Body of pancreas (tissue), 4 donors: ENCODE results near the gene SPATS2. TPM values are rescaled to one million over a fixed set of nuclear protein-coding genes. Genes with fewer than 3 reads are reported as not detected.

Experiments
- ATAC-seq: fragments of 150-250 bp; one replicate; pipeline ENCODE4 v1.9.1; 2016
- DNase-seq, 4 donors: peaks; one replicate each; pipeline ENCODE4 v3.0.0-alpha.2; 2019
- H3K27ac ChIP-seq, 4 donors: fragments of 200-600 bp; sonication (generic); 1 replicate in 3 of 4; 2 replicates in 1 of 4; pipeline versions ENCODE4 v1.5.1 to v1.6.1; 2016 to 2019; ENCODE audit warnings: mild to moderate bottlenecking in 1 of 4, mixed read lengths in 1 of 4, moderate library complexity in 1 of 4
- H3K27me3 ChIP-seq, 2 donors: fragments of 200-600 bp; sonication (generic); one replicate each; pipeline ENCODE4 v1.6.0; 2016; ENCODE audit warnings: mild to moderate bottlenecking in 1 of 2
- H3K36me3 ChIP-seq, 2 donors: fragments of 200-600 bp; sonication (generic); replicated peaks in 1 of 2; 2 replicates each; pipeline ENCODE4 v1.5.1; 2016; ENCODE audit warnings: low read depth in 2 of 2; ENCODE audit not compliant: insufficient read depth in 1 of 2
- H3K4me1 ChIP-seq: fragments of 200-600 bp; sonication (generic); one replicate; pipeline ENCODE4 v1.6.0; 2016
- H3K4me3 ChIP-seq, 2 donors: fragments of 200-600 bp; sonication (generic); 1 replicate in 1 of 2; 2 replicates in 1 of 2; pipeline ENCODE4 v1.5.1; 2016 to 2019
- H3K9me3 ChIP-seq, 3 donors: fragments of 200-600 bp; sonication (generic); 1 replicate in 2 of 3; 2 replicates in 1 of 3; pipeline ENCODE4 v1.5.1; 2016
- CTCF ChIP-seq, 7 experiments: fragments of 450-650 bp in 4 of 7; fragments of 200-600 bp in 3 of 7; sonication (generic) in 3 of 7; IDR thresholded peaks; one replicate each; pipeline ENCODE4 v1.5.1; 2016 to 2019; ENCODE audit warnings: antibody characterized with exemption in 7 of 7
- POLR2A ChIP-seq, 3 donors: fragments of 450-650 bp; IDR thresholded peaks; one replicate each; pipeline ENCODE4 v1.6.1; 2016; ENCODE audit warnings: antibody characterized with exemption in 3 of 3, mild to moderate bottlenecking in 2 of 3
- WGBS, 2 donors: methylation state at CpG; one replicate each; pipeline ENCODE4 v1.1.5; 2017; 5-methylcytosine and 5-hydroxymethylcytosine counted together
- intact Hi-C: fragments of 100-400 bp; cut with DNase I; formaldehyde crosslinking; loops from one replicate; pipeline ENCODE4 v1.15.1; 2023
- total RNA-seq, 2 donors: library from RNA; depleted of rRNA; stranded (reverse); fragments of >200 nt; gene quantifications; one replicate each; pipeline ENCODE4 v1.1.0, GENCODE V29; 2016

The SPATS2 gene
- total RNA-seq, 2 donors from 2014 or later: 10.9 to 17.5 TPM

DNA sequence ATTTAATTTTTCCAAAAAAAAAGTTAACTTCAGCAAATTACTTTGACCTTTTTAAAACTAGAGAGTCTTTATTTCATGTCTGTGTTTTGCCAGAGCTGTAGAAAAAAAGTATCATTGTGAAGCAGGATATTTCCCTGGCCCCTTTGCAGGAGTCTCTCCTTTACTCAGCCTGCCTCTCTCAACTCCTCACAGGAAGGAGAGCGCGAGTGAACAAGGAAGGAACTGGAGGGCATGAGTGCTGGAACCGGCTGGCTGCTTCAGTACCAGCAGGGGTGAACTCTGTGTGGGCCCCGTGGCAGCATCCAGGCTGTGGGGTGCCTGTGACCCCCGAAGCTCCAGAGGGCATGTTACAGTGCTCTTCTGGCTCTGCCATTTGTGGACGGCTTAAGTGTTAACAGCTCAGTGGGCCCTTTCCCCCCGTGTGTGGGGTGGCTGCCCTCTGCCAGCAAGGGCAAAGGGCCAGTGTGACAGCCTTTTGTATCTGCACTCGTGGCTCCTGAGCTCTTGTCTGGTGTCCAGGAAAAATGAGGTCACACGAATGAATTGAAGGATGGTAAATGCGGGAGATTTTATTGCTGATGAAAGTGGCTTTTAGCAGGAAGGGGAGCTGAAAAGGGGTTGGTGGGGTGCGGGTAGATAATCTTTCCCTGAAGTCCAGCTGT, 95.0 kb downstream of the SPATS2 start:
- DNase-seq: no peak

GRCh38 chr12:49465132-49465531, 97.9 kb downstream of the SPATS2 start:
- DNase-seq (no peak), ATAC-seq (no peak)
- Histone ChIP-seq H3K9me3 (no peaks in the 10 kb centered on the region), H3K4me1 (no peaks in the 10 kb centered on the region), H3K36me3 (no peaks in the 10 kb centered on the region), H3K27ac (no peak overlapping the region), H3K4me3 (no peak overlapping the region), H3K27me3 (no peaks in the 10 kb centered on the region)
- intact Hi-C loops: no loop called here
- TF ChIP-seq POLR2A (IDR thresholded peaks at IDR 0.05) (no peak), CTCF (IDR thresholded peaks at IDR 0.05) (no peak)
- WGBS, 2 donors: 94 to 100% methylated on average over 2 of the region's 2 CpGs

More for the DNA sequence above, 95.0 kb downstream of the SPATS2 start:
- Histone ChIP-seq H3K9me3 (no peaks in the 10 kb centered on the region), H3K36me3 (no peaks in the 10 kb centered on the region), H3K27ac (no peak overlapping the region), H3K4me1 (no peaks in the 10 kb centered on the region), H3K27me3 (no peaks in the 10 kb centered on the region), H3K4me3 (no peak overlapping the region)
- intact Hi-C loops: no loop called here
- WGBS, 2 donors: 78 to 85% methylated on average over 11 of the region's 11 CpGs
- TF ChIP-seq POLR2A (IDR thresholded peaks at IDR 0.05) (no peak), CTCF (IDR thresholded peaks at IDR 0.05) (no peak)
- ATAC-seq: no peak

DNA sequence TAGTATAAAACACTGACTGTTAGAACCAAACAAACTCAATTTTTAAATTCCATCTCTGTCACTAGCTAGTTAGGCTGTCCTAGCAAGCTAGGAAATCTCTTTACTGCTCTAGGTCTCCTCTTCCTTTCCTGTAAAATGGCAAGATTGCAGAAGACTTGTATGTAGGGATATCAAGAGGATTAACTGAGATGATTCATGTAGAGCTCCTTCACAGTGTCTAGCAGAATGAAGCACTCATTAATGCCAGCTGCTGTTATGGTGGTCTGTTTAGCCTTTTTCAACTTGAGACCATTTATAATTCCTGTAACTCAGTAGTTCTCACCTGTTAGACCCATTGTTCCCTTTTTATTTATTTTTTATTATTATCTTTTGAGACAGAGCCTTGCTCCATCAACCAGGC, 103.7 kb downstream of the SPATS2 start:
- Histone ChIP-seq H3K4me3 (no peak overlapping the region), H3K27me3 (no peaks in the 10 kb centered on the region), H3K36me3 (no peaks in the 10 kb centered on the region), H3K9me3 (no peaks in the 10 kb centered on the region), H3K27ac (no peak overlapping the region), H3K4me1 (no peaks in the 10 kb centered on the region)
- no peak for ATAC-seq
- intact Hi-C loops: no loop called here
- DNase-seq: no peak
- TF ChIP-seq CTCF (IDR thresholded peaks at IDR 0.05) (no peak), POLR2A (IDR thresholded peaks at IDR 0.05) (no peak)

GRCh38 chr12:49471557-49471956, 104.3 kb downstream of the SPATS2 start:
- no peak for DNase-seq
- WGBS, 2 donors: 86 to 89% methylated on average over 1 of the region's 1 CpG
- TF ChIP-seq POLR2A (IDR thresholded peaks at IDR 0.05) (no peak), CTCF (IDR thresholded peaks at IDR 0.05) (no peak)

DNA sequence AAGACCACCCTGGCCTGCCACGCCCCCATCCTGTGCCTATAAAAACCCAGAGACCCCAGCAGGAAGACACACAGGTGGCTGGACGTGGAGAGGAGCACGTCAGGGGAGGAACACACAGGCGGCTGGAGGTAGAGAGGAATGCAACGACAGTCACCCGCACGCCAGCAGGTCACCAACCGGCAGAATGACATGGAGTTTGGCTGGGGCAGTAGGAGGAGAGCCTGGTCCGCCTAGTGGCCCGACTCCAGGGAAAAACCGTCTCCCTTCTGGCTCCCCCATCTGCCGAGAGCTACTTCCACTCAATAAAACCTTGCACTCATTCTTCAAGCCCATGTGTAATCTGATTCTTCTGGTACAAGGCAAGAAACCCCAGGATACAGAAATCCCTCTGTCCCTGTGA, 108.8 kb downstream of the SPATS2 start:
- no peaks in the 10 kb centered on the region for H3K36me3 ChIP-seq
- ATAC-seq (no peak), DNase-seq (no peak)
- no peaks in the 10 kb centered on the region for H3K9me3 ChIP-seq
- no peak for TF ChIP-seq POLR2A (IDR thresholded peaks at IDR 0.05)
- TF ChIP-seq CTCF (IDR thresholded peaks at IDR 0.05): no peak
- intact Hi-C loops: no loop called here
- no peaks in the 10 kb centered on the region for H3K27me3 ChIP-seq
- no peak overlapping the region for H3K4me3 ChIP-seq
- 97 to 98% methylated on average over 10 to 12 of the region's 12 CpGs for WGBS, 2 donors
- no peaks in the 10 kb centered on the region for H3K4me1 ChIP-seq
- H3K27ac ChIP-seq: no peak overlapping the region

More at GRCh38 chr12:49471557-49471956, 104.3 kb downstream of the SPATS2 start:
- Histone ChIP-seq H3K27me3 (no peaks in the 10 kb centered on the region), H3K9me3 (no peaks in the 10 kb centered on the region), H3K27ac (no peak overlapping the region), H3K4me1 (no peaks in the 10 kb centered on the region), H3K4me3 (no peak overlapping the region), H3K36me3 (no peaks in the 10 kb centered on the region)
- intact Hi-C loops: no loop called here
- no peak for ATAC-seq
